Smooth muscle cell of the coronary artery (primary cell): Measurements from ENCODE around the gene RPS23. TPM values are rescaled to one million over a fixed set of nuclear protein-coding genes. Genes with fewer than 3 reads are reported as not detected.

Source experiments
- total RNA-seq: library from RNA; depleted of rRNA; stranded (reverse); fragments of >200 nt; gene quantifications from 2 replicates; pipeline ENCODE4 v1.2.3, GENCODE V29; 2014; ENCODE audit warnings: low replicate concordance

RPS23 gene
- total RNA-seq, result 2,144 and 3,739 TPM in 2 replicates

DNA sequence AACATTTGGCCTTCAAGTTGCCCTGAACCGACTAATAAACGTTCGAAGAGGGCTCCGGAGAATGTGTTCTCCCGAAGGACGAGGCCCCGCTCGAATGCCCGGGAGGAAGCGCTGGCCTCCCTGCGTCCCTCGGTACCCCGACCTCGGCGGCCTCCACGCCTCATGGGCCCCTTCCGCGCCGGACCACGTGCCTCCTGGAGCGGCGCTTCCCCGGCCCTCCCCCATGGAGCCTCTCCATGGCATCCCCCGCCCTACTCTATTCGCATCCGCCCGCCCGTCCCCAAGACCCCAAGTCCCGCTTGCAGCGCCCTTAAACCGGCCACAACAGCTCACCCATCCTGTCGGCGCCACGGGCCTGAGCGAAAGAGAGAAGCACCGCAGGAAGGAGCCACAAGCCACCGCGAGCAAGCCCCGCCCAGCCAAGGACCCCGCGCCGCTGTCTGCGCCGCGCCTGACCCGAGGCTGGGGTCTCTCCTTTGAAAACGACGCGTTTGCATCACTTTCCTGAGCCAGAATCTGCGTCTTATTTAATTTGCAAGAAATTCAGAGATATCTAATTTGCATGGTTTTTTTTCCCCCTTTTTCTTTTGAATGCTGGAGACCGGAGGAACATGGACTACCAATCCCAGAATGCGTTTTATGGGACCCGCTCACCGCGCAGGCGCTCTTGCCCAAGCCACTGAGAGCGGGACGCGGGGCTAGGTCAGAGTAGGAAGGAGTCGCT lies at the start of gene RPS23:
RPS23 (minus strand) TSS at position 368 of the 724 bp plus-strand sequence; CDS start at position 337, 31 bp downstream.

